NCI-H2029 (cell line): ENCODE results near the gene SOST.

Experiments used
- DNase-seq: peaks from one replicate; lab custom pipeline; 2025; lab: John Stamatoyannopoulos, UW

Gene SOST

GRCh38 chr17:43741636-43742035 is 17.0 kb downstream of the SOST start:
- no peak for DNase-seq

- no peak for DNase-seq
Measured at GRCh38 chr17:43740541-43740940, 18.1 kb downstream of the SOST start.

GRCh38 chr17:43737722-43738121 is 20.9 kb downstream of the SOST start:
- no peak for DNase-seq

DNA sequence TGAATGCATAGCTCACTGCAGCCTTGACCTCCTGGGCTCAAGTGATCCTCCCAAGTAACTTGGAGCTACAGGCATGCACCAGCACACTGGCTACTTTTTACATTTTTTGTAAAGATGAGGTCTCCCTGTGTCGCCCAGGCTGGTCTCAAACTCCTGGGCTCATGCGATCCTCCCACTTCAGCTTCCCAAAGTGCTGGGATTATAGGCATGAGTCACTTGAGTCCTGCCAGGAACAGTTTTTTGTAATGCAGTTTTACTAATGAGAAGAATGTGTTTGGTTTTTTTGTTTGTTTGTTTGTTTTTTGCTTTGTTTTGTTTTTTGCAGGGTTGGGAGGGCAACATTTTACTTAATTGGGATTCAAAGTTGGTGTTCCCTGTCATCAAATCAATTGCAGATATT is 22.2 kb downstream of the SOST start:
- DNase-seq, result no peak

- DNase-seq, result no peak
Measured at GRCh38 chr17:43734376-43734775, 24.2 kb downstream of the SOST start.

- no peak for DNase-seq
Measured at GRCh38 chr17:43733956-43734355, 24.6 kb downstream of the SOST start.

DNA sequence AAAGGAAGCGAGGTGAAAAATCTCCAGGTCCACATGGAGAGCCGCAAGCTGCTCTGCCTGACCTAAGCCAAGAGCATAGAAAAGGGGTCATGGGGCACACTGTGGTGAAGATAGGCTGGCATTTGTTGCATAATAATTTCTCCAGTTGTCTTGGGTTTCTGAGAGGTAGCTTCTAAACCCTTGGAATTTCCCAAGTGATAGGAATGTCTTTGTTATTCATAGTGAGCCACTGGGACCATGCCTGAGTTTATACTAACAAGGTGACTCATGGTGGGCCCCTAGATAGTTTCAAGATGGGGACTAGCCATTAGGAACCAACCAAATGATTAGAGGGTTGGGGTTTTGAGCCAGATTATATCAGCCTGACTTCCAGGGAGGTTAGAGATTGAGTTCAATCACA is 25.6 kb downstream of the SOST start:
- no peak for DNase-seq

DNA sequence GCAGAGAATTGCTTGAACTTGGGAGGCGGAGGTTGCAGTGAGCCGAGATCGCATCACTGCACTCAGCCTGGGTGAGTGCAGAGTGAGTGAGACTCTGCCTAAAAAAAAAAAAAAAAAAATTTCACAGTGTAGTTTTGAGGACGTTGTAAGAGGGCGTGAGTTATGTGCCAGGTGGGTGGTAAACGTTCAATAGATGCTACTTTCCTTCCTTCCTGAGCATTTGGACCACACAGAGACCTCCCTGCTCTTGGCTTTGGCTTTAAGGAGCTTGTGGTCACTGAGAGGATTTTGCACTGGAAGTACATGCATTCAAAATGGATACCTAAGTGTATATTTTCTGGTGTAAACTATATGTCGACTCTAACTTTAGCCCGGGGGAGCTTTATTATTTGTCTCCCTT is 30.5 kb downstream of the SOST start:
- no peak for DNase-seq

GRCh38 chr17:43723697-43724359 is 34.8 kb downstream of the SOST start:
- no peak for DNase-seq

DNA sequence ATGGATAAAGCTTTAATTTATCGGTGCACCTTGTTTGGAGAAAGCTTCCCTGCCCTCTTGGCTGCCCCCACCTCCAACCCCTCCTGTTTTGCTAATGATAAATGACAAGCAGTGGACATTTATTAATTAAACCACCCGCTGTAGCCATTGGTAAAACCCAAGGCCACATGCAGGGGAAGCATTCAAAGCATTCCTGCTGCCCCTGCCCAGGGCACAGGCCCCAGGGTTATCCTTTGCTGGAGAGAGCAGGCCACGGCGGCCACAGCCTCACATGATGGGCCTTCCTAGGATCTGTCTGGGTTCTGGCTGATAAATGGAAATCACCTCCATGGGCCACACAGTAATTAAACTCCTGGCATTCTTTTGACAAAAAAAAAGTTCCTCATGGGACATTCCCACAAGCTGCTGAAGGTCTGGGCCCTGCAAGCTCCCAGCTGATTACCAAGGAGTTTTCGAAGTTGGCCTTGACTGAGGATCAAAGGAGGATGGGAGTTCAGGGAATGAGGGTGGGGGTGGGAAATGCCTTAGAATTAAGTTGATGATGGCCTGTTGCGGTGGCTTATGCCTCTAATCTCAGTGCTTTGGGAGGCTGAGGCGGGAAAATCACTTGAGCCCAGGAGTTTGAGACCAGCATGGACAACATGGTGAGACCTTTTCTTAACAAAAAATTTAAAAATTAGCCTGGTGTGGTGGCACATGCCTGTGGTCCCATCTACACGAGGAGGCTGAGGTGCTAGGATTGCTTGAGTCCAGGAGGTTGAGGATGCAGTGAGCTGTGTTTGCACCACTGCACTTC is 35.5 kb downstream of the SOST start:
- no peak for DNase-seq

DNA sequence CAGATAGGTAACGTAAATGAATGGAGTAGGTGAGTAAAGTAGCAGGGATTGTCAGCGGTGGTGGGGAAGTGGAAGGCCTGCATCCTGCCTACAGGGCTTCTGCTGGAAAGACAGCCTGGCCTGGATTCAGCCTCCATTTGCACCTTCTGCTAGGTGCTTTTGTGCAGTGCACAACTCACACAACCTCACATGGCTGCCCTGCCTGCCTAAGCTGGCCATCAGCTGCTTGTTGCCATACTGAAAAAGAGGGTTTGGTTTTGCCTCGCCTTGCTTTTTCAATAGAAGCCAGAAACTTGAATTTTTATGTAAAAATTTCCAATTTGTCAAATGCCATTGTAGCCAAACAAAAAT is 36.3 kb downstream of the SOST start:
- DNase-seq, result no peak

GRCh38 chr17:43721537-43722268 is 36.9 kb downstream of the SOST start:
- DNase-seq, result no peak

- no peak for DNase-seq
Measured at GRCh38 chr17:43720311-43721060, 38.1 kb downstream of the SOST start.

DNA sequence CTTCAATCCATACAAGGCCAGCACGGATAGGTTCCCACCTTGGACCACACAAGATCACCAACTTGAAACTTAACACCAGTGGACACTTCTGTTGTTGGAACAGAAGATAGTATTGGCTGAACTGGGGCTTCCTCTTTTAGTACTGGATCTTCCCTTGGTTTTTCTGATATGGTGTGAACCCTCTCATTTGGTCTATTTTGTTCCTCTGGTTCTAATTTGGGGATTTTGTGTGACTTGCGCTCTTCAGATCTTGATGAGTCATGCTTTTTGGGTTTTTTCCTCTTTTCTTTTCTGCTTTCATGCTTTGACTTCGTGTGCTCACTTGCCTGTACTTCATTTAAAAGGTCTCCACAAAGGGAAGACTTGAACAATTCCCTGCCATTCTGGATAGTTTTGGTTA is 39.0 kb downstream of the SOST start:
- DNase-seq, result no peak

GRCh38 chr17:43718544-43718943 is 40.0 kb downstream of the SOST start:
- no peak for DNase-seq

DNA sequence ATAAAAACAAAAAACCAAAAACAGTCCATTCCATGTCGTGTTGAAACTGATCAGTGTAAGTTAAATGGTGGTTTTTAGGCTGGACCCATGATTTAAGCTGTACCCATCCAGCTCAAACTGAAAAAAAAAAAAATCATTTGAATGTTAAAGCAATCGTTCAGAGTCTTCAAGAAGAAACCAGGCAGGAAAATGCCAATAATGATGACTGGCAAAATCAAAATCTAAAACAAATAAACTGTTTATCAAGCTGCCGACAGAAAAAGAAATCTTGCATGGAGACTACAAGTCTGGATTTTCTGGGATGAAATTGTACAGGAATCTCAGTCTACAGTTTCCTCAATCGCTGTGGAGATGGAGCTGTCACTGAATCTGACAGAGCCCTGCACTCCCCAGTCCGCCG is 40.7 kb downstream of the SOST start:
- DNase-seq, result no peak

GRCh38 chr17:43714465-43715149 is 44.0 kb downstream of the SOST start:
- DNase-seq, result no peak

DNA sequence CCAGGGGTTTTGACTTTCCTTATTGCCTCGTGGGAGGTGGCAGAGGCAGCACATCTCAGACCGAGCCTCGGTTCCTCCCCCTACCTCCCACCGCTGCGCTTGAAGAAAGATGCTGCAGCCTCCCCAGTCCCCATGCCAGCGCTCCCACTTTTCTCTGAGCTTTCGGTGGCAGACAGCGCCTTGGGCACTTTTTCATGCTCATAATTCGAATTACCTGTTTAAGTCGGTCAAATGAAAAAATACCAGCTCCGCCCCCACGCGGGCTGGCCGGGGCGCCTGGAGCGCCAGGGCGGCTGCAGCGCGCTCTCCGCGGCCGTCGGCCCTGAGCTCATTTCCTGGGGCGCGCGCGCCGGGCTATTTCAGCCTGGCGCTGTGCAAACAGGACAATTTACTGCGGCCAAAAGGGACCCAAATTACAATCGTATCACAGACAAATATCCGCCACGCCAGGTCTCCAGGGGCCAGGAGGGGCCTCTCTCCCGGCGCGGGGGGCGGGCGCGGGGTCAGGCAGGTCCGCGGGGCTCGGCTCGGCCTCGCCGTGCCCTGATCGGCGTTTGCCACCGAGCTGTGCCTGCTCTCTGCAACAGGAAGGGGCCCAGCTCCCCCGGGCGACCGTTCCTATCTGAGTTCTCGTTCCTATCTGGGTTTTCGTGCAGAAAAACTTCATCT is 45.0 kb downstream of the SOST start:
- no peak for DNase-seq

DNA sequence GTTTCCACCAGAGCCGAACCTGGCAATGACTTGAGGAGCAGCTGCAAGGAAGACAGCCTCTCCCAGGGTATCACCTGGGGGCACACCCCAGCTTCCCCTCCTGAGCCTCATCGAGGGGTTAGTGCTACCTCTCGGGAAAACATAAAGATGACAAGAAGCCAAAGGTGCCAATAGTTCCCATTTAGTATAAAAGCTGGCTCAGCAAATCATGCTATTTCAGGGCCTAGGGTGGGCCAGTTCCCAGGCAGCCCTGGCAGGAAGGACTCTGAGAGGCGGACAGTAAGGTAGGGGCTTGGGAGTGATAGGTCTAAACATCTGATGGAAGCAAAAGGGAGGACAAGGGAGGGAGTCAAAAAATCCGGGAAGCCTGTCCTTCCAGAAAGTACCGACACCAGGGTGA is 46.2 kb downstream of the SOST start:
- DNase-seq, result no peak

DNA sequence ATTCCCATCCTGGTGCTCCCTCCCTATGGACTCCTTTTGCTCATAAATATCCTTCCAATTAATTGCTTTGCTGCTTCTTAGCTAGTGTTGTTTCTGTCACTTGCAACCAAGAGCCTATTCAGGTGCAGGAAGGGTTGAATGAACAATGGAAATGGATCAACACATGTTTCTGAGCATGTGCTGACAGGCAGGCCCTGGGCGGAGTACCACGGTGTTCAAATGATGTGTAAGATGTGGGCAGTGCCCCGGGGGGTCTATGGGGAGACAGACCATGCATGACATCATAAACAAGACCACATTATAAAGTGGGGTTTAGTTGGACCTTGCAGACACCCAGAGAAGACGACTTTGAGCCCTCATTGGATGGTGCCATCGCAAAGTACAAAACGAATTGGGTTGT is 48.5 kb downstream of the SOST start:
- DNase-seq, result no peak

DNA sequence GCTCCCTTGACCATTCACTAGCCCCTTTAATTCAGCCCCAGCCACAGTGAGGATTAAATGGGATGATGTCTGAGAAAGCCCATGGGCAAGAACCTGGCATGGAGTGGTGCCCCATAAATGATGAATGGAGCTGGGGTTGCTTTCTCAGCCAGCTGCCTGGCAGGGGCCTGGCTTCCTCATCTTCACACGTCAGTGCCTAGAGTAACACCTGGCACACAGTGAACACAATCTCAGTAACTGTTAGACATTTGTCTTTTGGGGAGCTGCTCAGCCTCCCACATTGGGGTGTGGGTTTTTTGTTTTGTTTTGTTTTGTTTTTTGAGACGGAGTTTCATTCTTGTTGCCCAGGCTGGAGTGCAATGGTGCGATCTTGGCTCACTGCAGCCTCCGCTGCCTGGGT is 49.4 kb downstream of the SOST start:
- no peak for DNase-seq
